ENCODE results near the gene RNF19B.

RNF19B gene

DNA sequence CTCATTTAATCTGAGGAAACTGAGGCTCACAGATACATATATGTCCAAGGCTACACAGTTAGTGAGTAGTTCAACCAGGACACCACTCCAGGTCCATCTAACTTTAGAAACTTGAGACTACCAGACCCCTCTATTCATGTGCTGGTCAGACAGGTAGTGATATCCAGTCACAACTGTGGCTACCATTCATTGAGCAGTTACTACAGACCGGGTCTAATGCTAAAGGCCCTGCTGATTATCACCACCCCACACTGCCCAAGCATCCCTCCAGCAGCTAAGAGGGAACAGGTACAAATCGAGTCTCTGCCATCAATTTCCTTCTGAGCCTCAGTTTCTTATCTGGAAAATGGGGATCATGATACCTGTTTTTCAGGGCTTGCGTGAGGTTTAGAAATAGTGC, 73.0 kb downstream of the RNF19B start:
- in situ Hi-C loops (cut with HindIII; ENCODE audit: low sequenced_read_pairs), result no loop called here

DNA sequence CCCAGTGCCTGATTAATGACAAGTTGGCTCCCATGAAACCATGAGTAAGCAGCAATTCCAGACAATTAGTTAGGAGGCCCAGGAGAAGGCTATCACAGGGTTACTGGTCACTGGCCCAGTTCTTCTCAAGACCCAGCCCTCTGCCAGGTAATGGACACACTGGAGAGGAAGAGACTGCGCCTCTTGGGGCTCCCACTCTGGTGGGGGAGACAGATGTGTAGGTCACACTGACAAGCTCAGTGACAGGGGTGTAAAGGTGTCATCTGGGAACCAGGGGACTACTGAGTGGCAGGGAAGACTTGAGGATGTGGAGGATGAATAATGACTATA, 73.4 kb downstream of the RNF19B start:
- in situ Hi-C loops (cut with HindIII; ENCODE audit: low sequenced_read_pairs), result no loop called here

DNA sequence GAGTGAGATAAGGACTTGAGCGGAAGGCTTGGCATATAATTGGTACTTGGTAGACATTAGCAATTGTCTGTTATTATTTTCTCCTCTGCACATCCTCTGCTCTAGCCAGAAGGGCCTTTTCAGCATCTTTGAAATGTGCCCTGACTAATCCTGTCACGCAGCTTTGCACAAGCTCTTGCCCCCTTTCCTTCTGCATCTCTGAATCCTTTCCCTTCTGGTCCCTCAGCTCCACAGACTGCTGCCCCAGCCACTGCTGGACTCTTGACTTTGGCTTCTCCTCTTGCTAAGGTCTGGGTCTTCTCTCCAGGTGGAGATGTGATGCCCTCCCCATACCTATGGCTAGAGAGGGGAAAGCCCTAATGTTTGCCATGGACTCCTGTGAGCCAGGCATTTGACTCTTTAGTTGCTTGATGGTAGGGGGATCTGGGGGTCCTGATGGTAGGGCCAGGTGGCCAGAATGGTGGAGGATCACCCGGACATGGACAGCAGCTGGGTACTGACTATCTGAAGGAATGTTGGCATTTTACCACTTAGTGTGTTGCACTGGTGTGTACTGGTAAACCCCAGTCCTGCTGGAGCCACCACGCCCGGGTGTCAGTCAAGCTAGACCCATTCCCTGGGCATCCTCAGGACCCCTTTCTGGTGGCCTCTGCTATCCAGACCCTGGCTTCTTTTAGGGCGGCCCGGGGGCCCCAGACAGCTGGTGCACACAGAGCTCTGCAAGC, 73.9 kb downstream of the RNF19B start:
- in situ Hi-C loops (cut with HindIII; ENCODE audit: low sequenced_read_pairs), result no loop called here

DNA sequence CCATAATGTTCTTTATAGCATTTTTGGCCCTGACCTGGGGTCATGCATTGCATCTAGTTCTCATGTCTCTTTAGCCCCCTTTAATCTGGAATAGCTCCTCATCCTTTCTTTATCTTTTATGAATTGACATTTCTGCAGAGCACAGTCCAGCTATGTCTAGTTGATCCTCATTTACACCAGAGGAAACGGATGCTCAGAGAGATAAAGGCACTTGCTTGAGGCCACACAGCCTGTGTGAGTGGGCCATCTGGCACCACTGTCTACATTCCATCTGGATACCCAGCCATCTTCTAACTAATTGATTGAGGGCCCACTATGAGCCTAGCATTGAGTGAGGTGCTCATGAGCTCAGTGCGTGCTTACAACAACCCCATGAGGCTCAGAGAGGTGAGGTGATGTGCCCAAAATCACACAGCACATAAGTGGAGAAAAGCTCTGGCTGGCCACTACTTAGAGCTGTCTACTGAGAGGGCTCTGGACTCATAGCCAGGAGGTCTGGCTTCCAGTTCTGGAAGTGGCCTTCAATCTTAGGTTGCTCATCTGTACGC, 74.8 kb downstream of the RNF19B start:
- in situ Hi-C loops (cut with HindIII; ENCODE audit: low sequenced_read_pairs), result no loop called here

GRCh38 chr1:32888677-32889420, 75.8 kb downstream of the RNF19B start:
- in situ Hi-C loops (cut with HindIII; ENCODE audit: low sequenced_read_pairs), result no loop called here

GRCh38 chr1:32888134-32888533, 76.5 kb downstream of the RNF19B start:
- in situ Hi-C loops (cut with HindIII; ENCODE audit: low sequenced_read_pairs), result no loop called here

- in situ Hi-C loops (cut with HindIII; ENCODE audit: low sequenced_read_pairs), result no loop called here
Observed at GRCh38 chr1:32887623-32888022, 77.0 kb downstream of the RNF19B start.

- in situ Hi-C loops (cut with HindIII; ENCODE audit: low sequenced_read_pairs), result no loop called here
Observed at GRCh38 chr1:32886828-32887414, 77.7 kb downstream of the RNF19B start.
